ENCODE data around the gene CRACR2A. TPM values are rescaled to one million over a fixed set of nuclear protein-coding genes. Genes with fewer than 3 reads are reported as not detected.

Gene CRACR2A
- total RNA-seq, 1 donor, result 16.3 TPM

DNA sequence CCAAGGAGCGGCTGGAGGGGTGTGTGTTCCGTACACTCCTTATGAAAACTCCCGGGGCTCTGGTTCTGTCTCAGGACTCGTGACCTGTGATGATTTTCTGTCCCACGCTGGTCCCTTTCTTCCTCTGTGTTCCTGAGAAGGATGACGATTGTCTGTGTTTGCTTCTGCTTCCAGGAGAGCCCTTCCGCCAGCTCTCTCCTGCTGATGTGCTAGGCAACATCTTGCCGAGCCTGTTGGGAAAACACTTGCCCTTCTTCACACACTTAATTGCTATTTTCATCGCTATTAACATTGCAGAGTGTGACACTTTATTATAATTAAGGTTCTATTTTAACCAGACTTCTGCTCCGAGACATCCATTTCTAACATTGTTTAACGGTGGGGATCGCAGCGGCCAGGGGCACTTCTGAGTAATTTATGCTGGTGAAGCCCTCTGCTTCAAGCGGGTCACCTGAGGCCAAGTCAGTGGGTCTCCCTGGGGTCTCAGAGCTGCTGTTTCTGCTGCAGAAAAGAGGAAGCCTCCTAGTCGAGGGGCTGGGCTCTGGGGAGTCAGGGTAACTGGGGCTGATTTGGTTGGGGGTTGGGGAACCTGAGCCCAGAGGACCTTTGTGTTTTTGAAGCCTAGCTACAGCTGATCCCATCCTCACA, 173.3 kb downstream of the CRACR2A start:
- Histone ChIP-seq H3K4me2 (ENCODE audit: insufficient read depth, low read length) (no peak overlapping the region), H3K27ac (ENCODE audit: low read depth, low read length) (no peak overlapping the region), H4K20me1 (ENCODE audit: insufficient read depth, low read length) (no peaks in the 10 kb centered on the region), H3K79me2 (ENCODE audit: insufficient read depth, low read length) (no peaks in the 10 kb centered on the region), H3K9me3 (ENCODE audit: low read depth, low read length) (no peaks in the 10 kb centered on the region), H3K36me3 (ENCODE audit: insufficient read depth, low read length) (no peaks in the 10 kb centered on the region), H3K4me1 (ENCODE audit: insufficient read depth, low read length) (no peaks in the 10 kb centered on the region), H2AFZ (ENCODE audit: low read length) (no peak overlapping the region), H3K27me3 (ENCODE audit: insufficient read depth, low read length) (peaks cover 16% of the 10 kb centered on the region), H3K4me3 (ENCODE audit: insufficient read depth, low read length) (no peak overlapping the region)
- TF ChIP-seq, protein P1, sequence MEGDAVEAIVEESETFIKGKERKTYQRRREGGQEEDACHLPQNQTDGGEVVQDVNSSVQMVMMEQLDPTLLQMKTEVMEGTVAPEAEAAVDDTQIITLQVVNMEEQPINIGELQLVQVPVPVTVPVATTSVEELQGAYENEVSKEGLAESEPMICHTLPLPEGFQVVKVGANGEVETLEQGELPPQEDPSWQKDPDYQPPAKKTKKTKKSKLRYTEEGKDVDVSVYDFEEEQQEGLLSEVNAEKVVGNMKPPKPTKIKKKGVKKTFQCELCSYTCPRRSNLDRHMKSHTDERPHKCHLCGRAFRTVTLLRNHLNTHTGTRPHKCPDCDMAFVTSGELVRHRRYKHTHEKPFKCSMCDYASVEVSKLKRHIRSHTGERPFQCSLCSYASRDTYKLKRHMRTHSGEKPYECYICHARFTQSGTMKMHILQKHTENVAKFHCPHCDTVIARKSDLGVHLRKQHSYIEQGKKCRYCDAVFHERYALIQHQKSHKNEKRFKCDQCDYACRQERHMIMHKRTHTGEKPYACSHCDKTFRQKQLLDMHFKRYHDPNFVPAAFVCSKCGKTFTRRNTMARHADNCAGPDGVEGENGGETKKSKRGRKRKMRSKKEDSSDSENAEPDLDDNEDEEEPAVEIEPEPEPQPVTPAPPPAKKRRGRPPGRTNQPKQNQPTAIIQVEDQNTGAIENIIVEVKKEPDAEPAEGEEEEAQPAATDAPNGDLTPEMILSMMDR (IDR thresholded peaks at IDR 0.05; ENCODE audit: extremely low read depth, low read depth, low read length), result no peak
- no peak for DNase-seq (ENCODE audit: insufficient read length, low spot score, missing footprints)

DNA sequence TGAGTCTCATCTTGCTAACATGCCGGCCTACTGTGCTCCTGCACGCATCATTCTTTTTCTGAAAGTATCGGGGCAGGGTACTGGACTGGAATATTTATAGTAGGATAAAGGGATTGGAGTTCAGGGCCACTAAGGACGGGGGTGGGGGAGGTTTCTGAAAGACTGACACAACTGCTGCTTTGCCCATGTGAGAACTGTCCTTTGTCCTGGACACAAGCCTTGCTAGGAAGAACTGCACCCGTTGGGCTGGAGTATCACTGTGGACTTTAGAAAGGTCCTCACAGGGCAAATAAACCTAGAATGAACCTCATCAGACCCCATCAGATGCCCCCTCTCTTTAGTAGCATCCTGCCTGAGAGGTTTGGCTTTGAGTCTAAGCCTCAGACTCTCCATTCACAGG, 174.4 kb downstream of the CRACR2A start:
- no peaks in the 10 kb centered on the region for H3K4me1 ChIP-seq (ENCODE audit: insufficient read depth, low read length)
- TF ChIP-seq, protein P1 (IDR thresholded peaks at IDR 0.05; ENCODE audit: extremely low read depth, low read depth, low read length), result no peak
- H3K79me2 ChIP-seq (ENCODE audit: insufficient read depth, low read length), result no peaks in the 10 kb centered on the region
- H3K27me3 ChIP-seq (ENCODE audit: insufficient read depth, low read length), result peaks cover 16% of the 10 kb centered on the region
- no peak for DNase-seq (ENCODE audit: insufficient read length, low spot score, missing footprints)
- H3K4me2 ChIP-seq (ENCODE audit: insufficient read depth, low read length), result no peak overlapping the region
- H2AFZ ChIP-seq (ENCODE audit: low read length), result no peak overlapping the region
- no peaks in the 10 kb centered on the region for H3K36me3 ChIP-seq (ENCODE audit: insufficient read depth, low read length)
- H4K20me1 ChIP-seq (ENCODE audit: insufficient read depth, low read length), result no peaks in the 10 kb centered on the region
- no peaks in the 10 kb centered on the region for H3K9me3 ChIP-seq (ENCODE audit: low read depth, low read length)
- H3K27ac ChIP-seq (ENCODE audit: low read depth, low read length), result no peak overlapping the region
- H3K4me3 ChIP-seq (ENCODE audit: insufficient read depth, low read length), result no peak overlapping the region

DNA sequence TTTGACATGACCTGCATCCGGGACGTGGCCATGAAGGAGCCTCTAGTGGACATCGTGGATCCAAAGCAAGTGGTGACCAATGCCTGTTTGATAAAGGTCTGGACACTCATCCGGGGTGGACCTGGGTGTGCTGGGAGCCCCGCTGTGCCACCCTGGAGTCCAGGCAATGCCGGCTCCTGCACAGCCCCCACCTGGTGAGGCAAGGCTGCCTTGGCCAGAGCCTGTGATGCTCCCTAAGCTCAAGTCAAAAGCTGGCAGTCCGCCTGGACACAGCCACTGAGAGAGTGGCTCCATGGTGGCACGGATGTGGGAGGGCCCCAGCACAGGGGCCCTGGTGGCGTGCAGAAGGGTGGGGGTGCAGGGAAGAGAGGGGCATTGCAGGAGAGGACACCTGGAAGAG, 176.0 kb downstream of the CRACR2A start:
- Histone ChIP-seq H2AFZ (ENCODE audit: low read length) (no peak overlapping the region), H3K27ac (ENCODE audit: low read depth, low read length) (no peak overlapping the region), H3K27me3 (ENCODE audit: insufficient read depth, low read length) (peaks cover 18% of the 10 kb centered on the region), H4K20me1 (ENCODE audit: insufficient read depth, low read length) (no peaks in the 10 kb centered on the region), H3K4me1 (ENCODE audit: insufficient read depth, low read length) (no peaks in the 10 kb centered on the region), H3K36me3 (ENCODE audit: insufficient read depth, low read length) (no peaks in the 10 kb centered on the region), H3K4me3 (ENCODE audit: insufficient read depth, low read length) (no peak overlapping the region), H3K4me2 (ENCODE audit: insufficient read depth, low read length) (no peak overlapping the region), H3K79me2 (ENCODE audit: insufficient read depth, low read length) (no peaks in the 10 kb centered on the region), H3K9me3 (ENCODE audit: low read depth, low read length) (no peaks in the 10 kb centered on the region)
- TF ChIP-seq, protein P1 (IDR thresholded peaks at IDR 0.05; ENCODE audit: extremely low read depth, low read depth, low read length), result no peak
- DNase-seq (ENCODE audit: insufficient read length, low spot score, missing footprints), result no peak

DNA sequence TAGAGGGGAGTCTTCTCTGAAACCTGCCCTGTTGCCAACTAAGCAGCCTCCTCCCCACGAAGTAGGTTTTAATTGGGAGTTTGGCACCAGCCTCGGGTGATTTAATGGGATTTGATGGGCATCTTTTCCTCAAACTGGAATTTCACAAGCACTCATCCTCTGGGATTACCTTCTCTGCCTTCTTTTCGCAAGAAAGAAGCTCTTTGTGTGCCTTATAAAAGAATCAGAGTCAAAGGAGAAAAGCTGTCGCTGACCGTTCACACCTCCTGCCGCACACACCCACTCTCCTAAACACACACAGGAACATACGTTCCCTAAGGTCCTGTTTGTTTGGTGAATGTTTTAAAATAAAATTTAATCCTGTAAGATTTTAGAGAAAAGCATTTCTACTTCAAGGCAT, 177.9 kb downstream of the CRACR2A start:
- Histone ChIP-seq H3K27me3 (ENCODE audit: insufficient read depth, low read length) (peaks cover 17% of the 10 kb centered on the region), H2AFZ (ENCODE audit: low read length) (no peak overlapping the region), H3K27ac (ENCODE audit: low read depth, low read length) (no peak overlapping the region), H3K4me1 (ENCODE audit: insufficient read depth, low read length) (no peaks in the 10 kb centered on the region), H3K4me3 (ENCODE audit: insufficient read depth, low read length) (no peak overlapping the region), H3K36me3 (ENCODE audit: insufficient read depth, low read length) (no peaks in the 10 kb centered on the region), H3K4me2 (ENCODE audit: insufficient read depth, low read length) (no peak overlapping the region), H4K20me1 (ENCODE audit: insufficient read depth, low read length) (no peaks in the 10 kb centered on the region), H3K79me2 (ENCODE audit: insufficient read depth, low read length) (no peaks in the 10 kb centered on the region), H3K9me3 (ENCODE audit: low read depth, low read length) (no peaks in the 10 kb centered on the region)
- DNase-seq (ENCODE audit: insufficient read length, low spot score, missing footprints), result no peak
- TF ChIP-seq, protein P1 (IDR thresholded peaks at IDR 0.05; ENCODE audit: extremely low read depth, low read depth, low read length), result no peak
